Mesenchymal stem cell (in vitro differentiated cells and primary cell): ENCODE data around the gene FUT1. TPM values are rescaled to one million over a fixed set of nuclear protein-coding genes. Genes with fewer than 3 reads are reported as not detected.

Source experiments
- DNase-seq: peaks from one replicate; pipeline ENCODE4 v3.0.0-alpha.2; 2013
- H2AFZ ChIP-seq: one replicate; pipeline ENCODE4 v1.6.1; 2013; ENCODE audit warnings: low read depth, mild to moderate bottlenecking, control low read depth, inconsistent platforms, low read length, moderate library complexity
- H2AK5ac ChIP-seq: 2 replicates; pipeline ENCODE4 v1.6.1; 2013; ENCODE audit warnings: low read length, moderate library complexity, mild to moderate bottlenecking, inconsistent platforms; ENCODE audit not compliant: severe bottlenecking
- H2BK120ac ChIP-seq: one replicate; pipeline ENCODE4 v1.6.1; 2013; ENCODE audit warnings: low read depth, mild to moderate bottlenecking, inconsistent platforms, low read length, moderate library complexity
- H2BK12ac ChIP-seq, 2 experiments: one replicate each; pipeline ENCODE4 v1.6.1; 2013; ENCODE audit warnings: inconsistent platforms in 2 of 2, low read length in 2 of 2, mild to moderate bottlenecking in 2 of 2, moderate library complexity in 2 of 2, control low read depth in 1 of 2
- H2BK15ac ChIP-seq: one replicate; pipeline ENCODE4 v1.6.1; 2013; ENCODE audit warnings: mild to moderate bottlenecking, low read depth, inconsistent platforms; ENCODE audit not compliant: poor library complexity, severe bottlenecking
- H2BK5ac ChIP-seq: 2 replicates; pipeline ENCODE4 v1.6.1; 2013; ENCODE audit warnings: low read depth, mild to moderate bottlenecking, low read length, control low read depth, inconsistent platforms; ENCODE audit not compliant: poor library complexity, severe bottlenecking
- H3K14ac ChIP-seq, 2 experiments: one replicate each; pipeline ENCODE4 v1.6.1; 2013; ENCODE audit warnings: inconsistent platforms in 2 of 2, low read length in 2 of 2, control low read depth in 1 of 2, mild to moderate bottlenecking in 1 of 2, moderate library complexity in 1 of 2
- H3K18ac ChIP-seq, 2 experiments: one replicate each; pipeline ENCODE4 v1.6.1; 2013; ENCODE audit warnings: inconsistent platforms in 2 of 2, low read length in 2 of 2, control low read depth in 1 of 2, low read depth in 1 of 2, mild to moderate bottlenecking in 1 of 2
- H3K23ac ChIP-seq, 2 experiments: one replicate each; pipeline ENCODE4 v1.6.1; 2013; ENCODE audit warnings: inconsistent platforms in 2 of 2, low read length in 2 of 2, mild to moderate bottlenecking in 2 of 2, moderate library complexity in 2 of 2, control low read depth in 1 of 2
- H3K27ac ChIP-seq: 2 replicates; pipeline ENCODE4 v1.5.1; 2013; ENCODE audit warnings: mild to moderate bottlenecking, moderate library complexity, low read length, control low read depth, inconsistent platforms; ENCODE audit not compliant: poor library complexity, severe bottlenecking
- H3K27me3 ChIP-seq, 2 experiments: 2 replicates each; pipeline versions ENCODE4 v1.6.1 to v1.7.0; 2013; ENCODE audit warnings: low read length in 2 of 2, mild to moderate bottlenecking in 2 of 2, moderate library complexity in 2 of 2, control low read depth in 1 of 2, inconsistent platforms in 1 of 2; ENCODE audit not compliant: control insufficient read depth in 1 of 2, insufficient read depth in 1 of 2
- H3K36me3 ChIP-seq, 2 experiments: 2 replicates each; pipeline versions ENCODE4 v1.6.1 to v1.7.0; 2013; ENCODE audit warnings: low read length in 2 of 2, control low read depth in 1 of 2, inconsistent platforms in 1 of 2, low read depth in 1 of 2, mild to moderate bottlenecking in 1 of 2; ENCODE audit not compliant: insufficient read depth in 2 of 2, control insufficient read depth in 1 of 2
- H3K4ac ChIP-seq, 2 experiments: one replicate each; pipeline ENCODE4 v1.6.1; 2013; ENCODE audit warnings: inconsistent platforms in 2 of 2, low read length in 2 of 2, mild to moderate bottlenecking in 2 of 2, moderate library complexity in 2 of 2, control low read depth in 1 of 2, low read depth in 1 of 2
- H3K4me1 ChIP-seq: 2 replicates; pipeline ENCODE4 v1.6.1; 2013; ENCODE audit warnings: low read depth, low read length, control low read depth; ENCODE audit not compliant: control insufficient read depth, insufficient read depth
- H3K4me2 ChIP-seq: 2 replicates; pipeline ENCODE4 v1.6.1; 2013; ENCODE audit warnings: low read length, mild to moderate bottlenecking, inconsistent platforms; ENCODE audit not compliant: poor library complexity, severe bottlenecking
- H3K4me3 ChIP-seq, 2 experiments: 2 replicates each; pipeline versions ENCODE4 v1.5.1 to v1.7.0; 2013; ENCODE audit warnings: low read length in 2 of 2, mild to moderate bottlenecking in 2 of 2, control low read depth in 1 of 2, low read depth in 1 of 2; ENCODE audit not compliant: insufficient read depth in 1 of 2
- H3K79me1 ChIP-seq: replicated peaks from 2 replicates; pipeline ENCODE4 v1.6.1; 2013; ENCODE audit warnings: mild to moderate bottlenecking, control low read depth, low read length, inconsistent platforms; ENCODE audit not compliant: poor library complexity, severe bottlenecking
- H3K9ac ChIP-seq: 2 replicates; pipeline ENCODE4 v1.7.0; 2013; ENCODE audit warnings: mild to moderate bottlenecking, low read length, moderate library complexity
- H3K9me3 ChIP-seq: 2 replicates; pipeline ENCODE4 v1.7.0; 2013; ENCODE audit warnings: mild to moderate bottlenecking, low read length; ENCODE audit not compliant: control insufficient read depth
- H4K8ac ChIP-seq: one replicate; pipeline ENCODE4 v1.6.1; 2013; ENCODE audit warnings: inconsistent platforms, mild to moderate bottlenecking, low read length, moderate library complexity
- H4K91ac ChIP-seq: one replicate; pipeline ENCODE4 v1.6.1; 2013; ENCODE audit warnings: mild to moderate bottlenecking, low read length, inconsistent platforms
- WGBS: methylation state at CpG from one replicate; pipeline ENCODE4 v1.1.7; 2013; ENCODE audit warnings: mixed read lengths; 5-methylcytosine and 5-hydroxymethylcytosine counted together
- polyA plus RNA-seq, 2 experiments: library from polyadenylated mRNA; stranded (reverse); fragments of 200-250 nt; gene quantifications; one replicate each; pipeline ENCODE4 v1.2.3, GENCODE V29; 2013

The FUT1 gene
- 0.12 TPM for polyA plus RNA-seq (2013, experiment 1 of 2)
- polyA plus RNA-seq (2013, experiment 2 of 2): 0.10 TPM

DNA sequence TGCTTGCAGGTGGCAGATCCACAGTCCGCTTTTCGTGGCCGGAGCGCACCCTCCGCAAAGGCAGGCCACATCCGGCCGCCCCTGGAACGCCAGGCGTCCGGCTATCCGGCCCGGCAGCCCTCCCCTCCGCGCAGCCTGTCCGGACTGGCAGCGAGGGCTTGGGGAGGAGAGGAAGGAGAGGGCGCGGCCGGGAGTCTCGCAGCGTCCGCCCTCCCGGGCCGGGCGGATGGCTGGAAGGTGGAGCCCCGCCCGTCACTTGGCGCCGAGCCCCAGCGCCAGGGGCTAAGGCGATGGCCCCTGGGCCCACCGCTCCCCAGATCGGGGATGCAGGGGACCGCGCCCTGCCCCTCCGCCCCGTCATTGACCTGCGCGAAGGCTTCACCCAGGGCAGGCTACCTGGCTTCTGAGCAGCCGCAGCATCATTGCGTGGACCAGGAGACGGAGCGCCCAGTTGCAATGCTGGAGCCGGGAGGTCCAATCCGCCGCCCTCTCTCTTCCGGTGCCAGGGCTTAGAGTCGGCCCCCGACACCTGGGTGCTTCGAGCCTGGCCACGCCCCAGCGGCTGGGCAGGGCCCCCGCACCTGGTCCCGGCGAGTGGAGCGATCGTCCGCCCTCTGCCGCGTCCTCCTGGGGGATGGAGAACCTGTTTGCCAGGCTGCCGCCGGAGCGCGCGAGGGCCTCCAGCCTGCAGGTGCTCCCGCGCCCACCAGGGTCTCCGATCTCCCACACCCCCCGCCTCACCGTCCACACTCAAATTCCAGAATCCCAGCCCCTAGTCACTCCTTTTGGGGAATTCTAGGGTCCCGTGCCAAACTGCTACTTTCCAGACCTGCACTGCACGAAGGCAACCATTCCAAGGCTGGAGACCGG lies at the start of gene FUT1:
Gene FUT1 (minus strand): TSS at position 146 of the 870 bp plus-strand sequence. CDS start 1,360 bp downstream, outside the sequence.
- Histone ChIP-seq H3K9me3 (no peaks in the 10 kb centered on the region), H2BK15ac (no peak within 1 kb of the TSS), H4K8ac (peak within 1 kb of the TSS; percentile 55), H3K4me3 (no peak within 1 kb of the TSS), H3K36me3 (no peaks in the 10 kb centered on the region), H3K27me3 (peaks cover 30 to 62% of the 10 kb centered on the region in 2 experiments), H3K4ac (no peak within 1 kb of the TSS), H3K14ac (no peak within 1 kb of the TSS), H3K23ac (no peak within 1 kb of the TSS), H3K4me1 (peaks cover 16% of the 10 kb centered on the region), H2AK5ac (no peak within 1 kb of the TSS), H4K91ac (no peak within 1 kb of the TSS), H3K79me1 (no peaks in the 10 kb centered on the region), H2BK5ac (no peak within 1 kb of the TSS), H2BK12ac (peak within 1 kb of the TSS in 1 of 2 experiments; percentile 21), H3K27ac (no peak within 1 kb of the TSS), H2AFZ (peak within 1 kb of the TSS; percentile 3), H3K4me2 (peak within 1 kb of the TSS; percentile 72), H3K9ac (no peak within 1 kb of the TSS), H2BK120ac (no peak within 1 kb of the TSS), H3K18ac (peak within 1 kb of the TSS in 1 of 2 experiments; percentile 18)
- peak; percentile 39 for DNase-seq
- WGBS: 3% methylated on average over 62 of the region's 73 CpGs

GRCh38 chr19:48799358-48800300 lies 47.2 kb upstream of the FUT1 start:
- Histone ChIP-seq H4K91ac (peak overlapping the region; percentile 34), H3K4me2 (peak overlapping the region; percentile 23), H3K9ac (peak overlapping the region; percentile 41), H2BK120ac (peak overlapping the region; percentile 64), H4K8ac (peak overlapping the region; percentile 87), H3K14ac (peak overlapping the region in 1 of 2 experiments; percentile 53), H2BK12ac (peak overlapping the region; percentile 51 to 72), H3K36me3 (peaks cover 2 to 22% of the 10 kb centered on the region in 2 experiments), H3K23ac (no peak overlapping the region), H3K4me3 (no peak overlapping the region), H2AK5ac (peak overlapping the region; percentile 79), H3K79me1 (peaks cover 1% of the 10 kb centered on the region), H3K27ac (peak overlapping the region; percentile 88), H2BK15ac (peak overlapping the region; percentile 76), H3K4ac (no peak overlapping the region), H2BK5ac (peak overlapping the region; percentile 22), H3K9me3 (no peaks in the 10 kb centered on the region), H3K18ac (peak overlapping the region; percentile 67 to 76), H3K4me1 (peaks cover 25% of the 10 kb centered on the region), H2AFZ (no peak overlapping the region), H3K27me3 (no peaks in the 10 kb centered on the region)
- 95% methylated on average over 44 of the region's 44 CpGs for WGBS
- no peak for DNase-seq

- 59% methylated on average over 6 of the region's 6 CpGs for WGBS
- H3K4me1 ChIP-seq: peaks cover 23% of the 10 kb centered on the region
- no peak overlapping the region for H2AFZ ChIP-seq
Measured at GRCh38 chr19:48798937-48799336, 46.5 kb upstream of the FUT1 start.

More at GRCh38 chr19:48798937-48799336, 46.5 kb upstream of the FUT1 start:
- H3K4me2 ChIP-seq: peak overlapping the region; percentile 23
- H4K8ac ChIP-seq: peak overlapping the region; percentile 87
- peaks cover 0 to 20% of the 10 kb centered on the region in 2 experiments for H3K36me3 ChIP-seq
- H4K91ac ChIP-seq: no peak overlapping the region
- peak overlapping the region; percentile 76 for H2BK15ac ChIP-seq
- H3K9me3 ChIP-seq: no peaks in the 10 kb centered on the region
- peak overlapping the region; percentile 79 for H2AK5ac ChIP-seq
- no peak overlapping the region for H2BK12ac ChIP-seq
- H3K27ac ChIP-seq: peak overlapping the region; percentile 88
- peak overlapping the region; percentile 67 to 76 for H3K18ac ChIP-seq
- peak overlapping the region in 1 of 2 experiments; percentile 47 for H3K23ac ChIP-seq
- no peaks in the 10 kb centered on the region for H3K79me1 ChIP-seq
- no peak overlapping the region for H2BK120ac ChIP-seq
- no peak overlapping the region for H3K4ac ChIP-seq
- DNase-seq: peak; percentile 39
- H2BK5ac ChIP-seq: peak overlapping the region; percentile 22
- no peak overlapping the region for H3K4me3 ChIP-seq
- H3K9ac ChIP-seq: peak overlapping the region; percentile 41
- no peaks in the 10 kb centered on the region for H3K27me3 ChIP-seq
- peak overlapping the region in 1 of 2 experiments; percentile 53 for H3K14ac ChIP-seq
